Trophoblast cell (in vitro differentiated cells and primary cell): ENCODE data around the gene GDPD5.

ENCODE experiments used
- DNase-seq, 2 donors: peaks; one replicate each; pipeline ENCODE4 v3.0.0-alpha.2; 2016
- H2AFZ ChIP-seq: 2 replicates; pipeline ENCODE4 v1.6.1; 2013; ENCODE audit warnings: low read length, moderate library complexity, mild to moderate bottlenecking; ENCODE audit not compliant: insufficient read depth, poor library complexity
- H2AK5ac ChIP-seq: 2 replicates; pipeline ENCODE4 v1.6.1; 2013; ENCODE audit warnings: mild to moderate bottlenecking, low read length
- H2BK120ac ChIP-seq: 2 replicates; pipeline ENCODE4 v1.6.1; 2013; ENCODE audit warnings: low read length, mild to moderate bottlenecking, moderate library complexity; ENCODE audit not compliant: insufficient read depth, poor library complexity
- H2BK12ac ChIP-seq: 2 replicates; pipeline ENCODE4 v1.6.1; 2013; ENCODE audit warnings: mild to moderate bottlenecking, low read length, moderate library complexity
- H2BK5ac ChIP-seq: 2 replicates; pipeline ENCODE4 v1.6.1; 2013; ENCODE audit warnings: low read length, low read depth, moderate library complexity, mild to moderate bottlenecking; ENCODE audit not compliant: poor library complexity
- H3K14ac ChIP-seq: 2 replicates; pipeline ENCODE4 v1.6.1; 2013; ENCODE audit warnings: mild to moderate bottlenecking, low read length
- H3K18ac ChIP-seq: 2 replicates; pipeline ENCODE4 v1.6.1; 2013; ENCODE audit warnings: mild to moderate bottlenecking, low read length
- H3K23ac ChIP-seq: 2 replicates; pipeline ENCODE4 v1.6.1; 2013; ENCODE audit warnings: low read length
- H3K27ac ChIP-seq: 2 replicates; pipeline ENCODE4 v1.5.1; 2013; ENCODE audit warnings: low read depth, mild to moderate bottlenecking, inconsistent platforms, low read length, moderate library complexity
- H3K27me3 ChIP-seq: 2 replicates; pipeline ENCODE4 v1.6.1; 2013; ENCODE audit warnings: inconsistent platforms, mild to moderate bottlenecking, low read length, moderate library complexity; ENCODE audit not compliant: insufficient read depth
- H3K36me3 ChIP-seq, 2 experiments: 1 replicate in 1 of 2; 2 replicates in 1 of 2; pipeline ENCODE4 v1.6.1; 2013; ENCODE audit warnings: low read length in 2 of 2, mild to moderate bottlenecking in 2 of 2, moderate library complexity in 1 of 2; ENCODE audit not compliant: insufficient read depth in 2 of 2, control insufficient read depth in 1 of 2
- H3K4ac ChIP-seq: 2 replicates; pipeline ENCODE4 v1.6.1; 2013; ENCODE audit warnings: low read depth, mild to moderate bottlenecking, low read length, moderate library complexity
- H3K4me1 ChIP-seq, 2 experiments: 1 replicate in 1 of 2; 2 replicates in 1 of 2; pipeline ENCODE4 v1.6.1; 2013; ENCODE audit warnings: low read length in 2 of 2, mild to moderate bottlenecking in 2 of 2, moderate library complexity in 1 of 2; ENCODE audit not compliant: insufficient read depth in 2 of 2, control insufficient read depth in 1 of 2
- H3K4me2 ChIP-seq: 2 replicates; pipeline ENCODE4 v1.6.1; 2013; ENCODE audit warnings: inconsistent platforms, mild to moderate bottlenecking, low read length, moderate library complexity
- H3K4me3 ChIP-seq: 2 replicates; pipeline ENCODE4 v1.5.1; 2013; ENCODE audit warnings: mild to moderate bottlenecking, low read depth, low read length, inconsistent platforms
- H3K79me1 ChIP-seq: one replicate; pipeline ENCODE4 v1.6.1; 2013; ENCODE audit warnings: low read length
- H3K79me2 ChIP-seq: 2 replicates; pipeline ENCODE4 v1.6.1; 2013; ENCODE audit warnings: low read length, mild to moderate bottlenecking; ENCODE audit not compliant: control insufficient read depth, insufficient read depth, poor library complexity
- H3K9ac ChIP-seq: 2 replicates; pipeline ENCODE4 v1.6.1; 2013; ENCODE audit warnings: mild to moderate bottlenecking, low read length
- H3K9me3 ChIP-seq: 2 replicates; pipeline ENCODE4 v1.6.1; 2013; ENCODE audit warnings: low read depth, mild to moderate bottlenecking, control low read depth, inconsistent platforms, low read length; ENCODE audit not compliant: insufficient read depth
- H4K12ac ChIP-seq: 2 replicates; pipeline ENCODE4 v1.6.1; 2013; ENCODE audit warnings: low read depth, mild to moderate bottlenecking, low read length, moderate library complexity
- H4K8ac ChIP-seq: 2 replicates; pipeline ENCODE4 v1.6.1; 2013; ENCODE audit warnings: low read depth, mild to moderate bottlenecking, low read length, moderate library complexity
- H4K91ac ChIP-seq: one replicate; pipeline ENCODE4 v1.6.1; 2013; ENCODE audit warnings: low read depth, mild to moderate bottlenecking, low read length, moderate library complexity
- WGBS: extraction: QIAGEN DNeasy Blood & Tissue Kit; methylation state at CpG from one replicate; pipeline ENCODE4 v1.1.7; 2013; ENCODE audit warnings: missing lambda C conversion rate; ENCODE audit not compliant: insufficient read length, insufficient coverage; ENCODE audit errors: extremely low coverage; 5-methylcytosine and 5-hydroxymethylcytosine counted together

GDPD5 gene

DNA sequence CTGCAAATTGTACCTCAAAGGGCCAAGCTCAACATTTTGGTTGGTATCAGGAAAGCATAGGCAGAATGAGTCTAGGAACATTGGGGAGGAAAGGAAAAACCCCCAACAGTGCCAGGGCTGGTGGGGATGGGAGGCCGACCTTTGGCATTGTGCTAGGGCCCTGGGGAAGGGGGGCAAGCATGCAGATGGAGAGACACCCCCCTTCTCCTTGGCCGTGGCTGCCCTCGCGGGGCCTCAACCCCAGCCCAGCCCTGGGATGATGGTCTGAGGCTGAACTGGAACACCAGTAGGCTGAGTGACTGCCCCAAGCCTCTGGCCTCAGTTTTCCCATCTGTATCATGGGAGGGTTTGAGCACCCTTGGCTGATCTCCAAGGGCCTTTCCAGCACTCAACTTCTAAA, 40.0 kb downstream of the GDPD5 start:
- H2BK120ac ChIP-seq = no peak overlapping the region
- H4K8ac ChIP-seq = no peak overlapping the region
- H3K23ac ChIP-seq = no peak overlapping the region
- no peaks in the 10 kb centered on the region for H3K27me3 ChIP-seq
- no peak overlapping the region for H2AK5ac ChIP-seq
- H3K4me1 ChIP-seq = peaks cover 8 to 9% of the 10 kb centered on the region in 2 experiments
- no peak overlapping the region for H3K14ac ChIP-seq
- no peak overlapping the region for H3K18ac ChIP-seq
- H4K91ac ChIP-seq = no peak overlapping the region
- no peak overlapping the region for H2BK5ac ChIP-seq
- H2AFZ ChIP-seq = no peak overlapping the region
- no peak overlapping the region for H3K4ac ChIP-seq
- H3K27ac ChIP-seq = no peak overlapping the region
- H3K9me3 ChIP-seq = no peaks in the 10 kb centered on the region
- WGBS = no CpG with 5 or more reads among the region's 4 CpGs
- H3K79me1 ChIP-seq = peaks cover 6% of the 10 kb centered on the region
- H3K36me3 ChIP-seq = no peaks in the 10 kb centered on the region
- H4K12ac ChIP-seq = no peak overlapping the region
- H3K4me2 ChIP-seq = no peak overlapping the region
- H3K9ac ChIP-seq = no peak overlapping the region
- no peak overlapping the region for H3K4me3 ChIP-seq
- DNase-seq = no peak
- no peak overlapping the region for H2BK12ac ChIP-seq
- H3K79me2 ChIP-seq = no peaks in the 10 kb centered on the region

DNA sequence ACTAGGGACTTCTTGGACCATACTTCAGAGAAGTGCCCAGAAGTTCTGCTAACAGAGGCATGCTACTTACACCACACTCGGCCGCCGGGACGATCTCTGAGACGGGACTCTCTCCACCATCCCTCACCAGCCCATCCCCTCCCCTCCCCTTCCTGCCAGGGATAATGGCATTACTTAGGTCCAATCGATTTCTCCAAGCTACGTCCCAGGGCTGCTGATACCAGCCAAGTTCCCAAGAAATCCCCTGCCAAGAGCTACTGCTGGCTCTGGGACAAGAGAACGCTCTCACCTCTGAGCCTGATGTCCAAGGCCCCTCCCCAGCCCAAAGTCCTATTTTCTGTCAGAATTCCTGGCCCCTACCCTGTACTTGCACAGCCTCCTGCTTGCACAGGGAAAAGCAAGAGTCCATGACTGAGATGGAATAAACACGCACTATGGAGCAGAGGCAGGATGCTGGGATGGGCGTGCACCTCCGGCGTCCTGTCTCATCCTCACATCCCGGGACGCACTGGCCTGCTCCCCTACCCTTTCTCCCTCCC, 42.7 kb downstream of the GDPD5 start:
- H3K27ac ChIP-seq = no peak overlapping the region
- no peaks in the 10 kb centered on the region for H3K79me1 ChIP-seq
- no peak overlapping the region for H2BK12ac ChIP-seq
- H3K4me3 ChIP-seq = no peak overlapping the region
- no peaks in the 10 kb centered on the region for H3K9me3 ChIP-seq
- H4K91ac ChIP-seq = no peak overlapping the region
- H2AK5ac ChIP-seq = no peak overlapping the region
- no peak overlapping the region for H2BK5ac ChIP-seq
- H2AFZ ChIP-seq = no peak overlapping the region
- no peak overlapping the region for H3K14ac ChIP-seq
- no peak overlapping the region for H4K12ac ChIP-seq
- H3K4ac ChIP-seq = no peak overlapping the region
- H3K79me2 ChIP-seq = no peaks in the 10 kb centered on the region
- H3K4me2 ChIP-seq = no peak overlapping the region
- no peaks in the 10 kb centered on the region for H3K27me3 ChIP-seq
- H3K18ac ChIP-seq = no peak overlapping the region
- no peaks in the 10 kb centered on the region for H3K36me3 ChIP-seq
- no CpG with 5 or more reads among the region's 14 CpGs for WGBS
- no peak for DNase-seq
- H3K4me1 ChIP-seq = no peaks in the 10 kb centered on the region
- no peak overlapping the region for H3K9ac ChIP-seq
- no peak overlapping the region for H3K23ac ChIP-seq
- no peak overlapping the region for H2BK120ac ChIP-seq
- H4K8ac ChIP-seq = no peak overlapping the region

DNA sequence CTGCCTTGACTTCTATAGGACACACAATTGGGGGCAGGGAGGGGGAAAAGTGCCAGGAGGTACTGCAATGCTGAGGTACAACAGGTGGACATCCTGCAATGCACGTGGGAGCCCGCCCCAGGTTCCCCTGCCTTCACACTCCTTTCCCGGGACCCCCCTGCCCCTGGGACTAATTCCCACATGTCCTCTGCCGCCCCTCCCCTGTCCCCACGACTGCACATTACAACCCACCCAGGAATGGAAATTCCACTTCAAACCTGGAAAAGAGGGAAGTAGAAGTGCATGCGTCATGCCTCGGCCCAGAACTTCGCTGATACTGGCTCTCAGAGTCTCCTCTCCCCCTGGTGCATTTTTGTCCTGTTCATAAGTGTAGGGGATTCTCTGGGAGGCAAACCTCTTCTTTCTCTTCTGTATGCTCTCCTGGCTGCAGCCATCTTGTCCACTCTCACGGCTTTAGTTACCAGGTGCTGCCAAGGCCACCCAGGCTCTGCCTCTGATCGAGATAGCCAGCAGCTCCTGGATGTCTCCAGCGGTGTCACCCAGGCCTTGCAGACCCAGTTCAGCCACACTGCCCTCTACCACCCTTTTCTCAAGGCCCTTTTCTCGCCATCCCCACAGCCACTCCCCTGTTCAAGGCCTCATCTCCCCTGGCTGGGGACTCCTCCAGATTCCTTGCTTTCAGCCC, 43.7 kb downstream of the GDPD5 start:
- H3K27me3 ChIP-seq = no peaks in the 10 kb centered on the region
- no peak overlapping the region for H3K23ac ChIP-seq
- no peak for DNase-seq
- no peak overlapping the region for H2BK12ac ChIP-seq
- no peaks in the 10 kb centered on the region for H3K4me1 ChIP-seq
- no peak overlapping the region for H2AK5ac ChIP-seq
- no peak overlapping the region for H4K91ac ChIP-seq
- H3K4ac ChIP-seq = no peak overlapping the region
- H3K27ac ChIP-seq = no peak overlapping the region
- no peak overlapping the region for H2BK120ac ChIP-seq
- H3K14ac ChIP-seq = no peak overlapping the region
- H3K4me3 ChIP-seq = no peak overlapping the region
- H3K4me2 ChIP-seq = no peak overlapping the region
- no CpG with 5 or more reads among the region's 12 CpGs for WGBS
- H3K36me3 ChIP-seq = no peaks in the 10 kb centered on the region
- no peak overlapping the region for H2AFZ ChIP-seq
- H3K79me1 ChIP-seq = no peaks in the 10 kb centered on the region
- H3K18ac ChIP-seq = no peak overlapping the region
- no peak overlapping the region for H3K9ac ChIP-seq
- H3K79me2 ChIP-seq = no peaks in the 10 kb centered on the region
- no peak overlapping the region for H2BK5ac ChIP-seq
- no peak overlapping the region for H4K8ac ChIP-seq
- H3K9me3 ChIP-seq = no peaks in the 10 kb centered on the region
- H4K12ac ChIP-seq = no peak overlapping the region

DNA sequence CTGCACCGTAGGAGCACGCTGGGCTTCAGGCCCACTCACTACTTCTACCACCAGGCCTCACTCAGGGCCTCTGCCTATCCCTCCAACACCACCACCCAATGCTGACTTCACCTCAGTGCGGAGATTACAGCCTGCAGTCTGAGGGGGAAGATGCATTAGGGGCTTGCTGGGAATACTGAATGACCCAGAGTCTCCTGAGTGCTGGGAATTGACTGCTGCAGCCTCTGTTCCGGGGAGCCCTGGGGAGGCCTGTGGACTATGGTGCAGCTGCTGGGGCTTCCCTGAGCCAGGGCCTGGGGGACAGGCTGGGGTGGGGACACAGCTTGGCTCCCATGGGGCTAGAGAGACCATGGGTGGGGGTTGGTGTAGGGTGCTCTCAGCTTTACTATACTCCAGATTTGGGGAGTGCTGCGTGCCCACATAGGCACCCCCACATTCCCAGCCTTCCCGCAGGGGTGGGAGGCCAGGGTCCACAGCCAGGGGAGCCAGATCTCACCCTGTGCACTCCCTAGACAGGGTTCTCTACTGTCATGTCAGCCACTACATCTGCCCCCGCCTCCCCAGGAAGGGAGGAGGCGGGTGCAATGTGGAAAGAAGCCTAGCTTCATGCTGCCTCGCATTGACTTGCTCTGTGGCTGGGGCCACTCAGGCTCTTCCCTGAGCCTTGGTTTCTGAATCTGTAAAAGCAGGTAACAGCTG, 44.4 kb downstream of the GDPD5 start:
- no peak overlapping the region for H4K91ac ChIP-seq
- no peak overlapping the region for H4K8ac ChIP-seq
- H3K18ac ChIP-seq = no peak overlapping the region
- H3K36me3 ChIP-seq = no peaks in the 10 kb centered on the region
- H3K4me1 ChIP-seq = no peaks in the 10 kb centered on the region
- WGBS = no CpG with 5 or more reads among the region's 9 CpGs
- no peak overlapping the region for H3K4ac ChIP-seq
- no peak overlapping the region for H2AFZ ChIP-seq
- H2BK5ac ChIP-seq = no peak overlapping the region
- H3K27me3 ChIP-seq = no peaks in the 10 kb centered on the region
- H2BK12ac ChIP-seq = no peak overlapping the region
- H3K79me1 ChIP-seq = no peaks in the 10 kb centered on the region
- no peak overlapping the region for H3K9ac ChIP-seq
- DNase-seq = no peak
- H3K4me3 ChIP-seq = no peak overlapping the region
- H3K4me2 ChIP-seq = no peak overlapping the region
- no peak overlapping the region for H2BK120ac ChIP-seq
- H3K9me3 ChIP-seq = no peaks in the 10 kb centered on the region
- H3K27ac ChIP-seq = no peak overlapping the region
- no peak overlapping the region for H2AK5ac ChIP-seq
- H3K79me2 ChIP-seq = no peaks in the 10 kb centered on the region
- no peak overlapping the region for H3K14ac ChIP-seq
- H3K23ac ChIP-seq = no peak overlapping the region
- no peak overlapping the region for H4K12ac ChIP-seq
